Testis (tissue), 2 donors: ENCODE data around the gene CLCN3.

Experiments
- CTCF ChIP-seq, 3 experiments: fragments of 450-650 bp in 2 of 3; fragments of 200-600 bp in 1 of 3; sonication (generic) in 1 of 3; IDR thresholded peaks; one replicate each; pipeline ENCODE4 v1.5.1; 2016 to 2019; ENCODE audit warnings: antibody characterized with exemption in 3 of 3, mild to moderate bottlenecking in 2 of 3, moderate library complexity in 1 of 3
- POLR2A ChIP-seq: fragments of 450-650 bp; IDR thresholded peaks from one replicate; pipeline ENCODE4 v1.6.1; 2017; ENCODE audit warnings: antibody characterized with exemption, mild to moderate bottlenecking, moderate library complexity

GRCh38 chr4:169621731-169622492, 1.5 kb downstream of the CLCN3 start:
- TF ChIP-seq CTCF (IDR thresholded peaks at IDR 0.05) = no peak
- TF ChIP-seq POLR2A = no peak
